NOMO-1 (cell line): ENCODE measurements around the gene CTDP1.
"Not testable (repeated sequence)": the region's sequence is repeated elsewhere in the genome, so short reads cannot be mapped to it uniquely, and the experiment has no call there.

Experiments
- DNase-seq, 2 experiments: peaks; one replicate each; lab custom pipeline; 2025; ENCODE audit not compliant: unreplicated experiment in 2 of 2; lab: John Stamatoyannopoulos, UW

CTDP1 gene

GRCh38 chr18:79719478-79720358, 40.1 kb downstream of the CTDP1 start:
- not testable (repeated sequence) for DNase-seq

- DNase-seq = no peak
These were observed 40.7 kb downstream of the CTDP1 start for GRCh38 chr18:79720359-79720733.

GRCh38 chr18:79723036-79723435, 43.4 kb downstream of the CTDP1 start:
- no peak for DNase-seq

GRCh38 chr18:79723628-79724027, 44.0 kb downstream of the CTDP1 start:
- no peak for DNase-seq

GRCh38 chr18:79724299-79725080, 44.9 kb downstream of the CTDP1 start:
- no peak for DNase-seq

- DNase-seq = no peak
These were observed 45.9 kb downstream of the CTDP1 start for GRCh38 chr18:79725486-79725885.

GRCh38 chr18:79726721-79727120, 47.1 kb downstream of the CTDP1 start:
- DNase-seq = no peak

- no peak for DNase-seq
These were observed 47.6 kb downstream of the CTDP1 start for GRCh38 chr18:79727211-79727610.

GRCh38 chr18:79728931-79729586, 49.5 kb downstream of the CTDP1 start:
- no peak for DNase-seq

- no peak for DNase-seq
These were observed 50.0 kb downstream of the CTDP1 start for GRCh38 chr18:79729611-79730010.

- DNase-seq = no peak
These were observed 51.2 kb downstream of the CTDP1 start for GRCh38 chr18:79730804-79731203.

- not testable (repeated sequence) for DNase-seq
These were observed 52.5 kb downstream of the CTDP1 start for GRCh38 chr18:79731881-79732720.

- no peak for DNase-seq
These were observed 53.1 kb downstream of the CTDP1 start for GRCh38 chr18:79732721-79733025.

- DNase-seq = no peak
These were observed 53.6 kb downstream of the CTDP1 start for GRCh38 chr18:79733135-79733701.

GRCh38 chr18:79733986-79734770, 54.6 kb downstream of the CTDP1 start:
- no peak for DNase-seq

GRCh38 chr18:79735071-79735980, 55.7 kb downstream of the CTDP1 start:
- DNase-seq = no peak

GRCh38 chr18:79736230-79736629, 56.6 kb downstream of the CTDP1 start:
- no peak for DNase-seq

GRCh38 chr18:79736846-79737245, 57.2 kb downstream of the CTDP1 start:
- no peak for DNase-seq

GRCh38 chr18:79737426-79737825, 57.8 kb downstream of the CTDP1 start:
- DNase-seq = no peak
